Sigmoid colon (tissue), 3 donors: Measurements from ENCODE around the gene NDUFS8.

Experiments used
- POLR2A ChIP-seq, 2 donors: fragments of 450-650 bp; IDR thresholded peaks; one replicate each; pipeline ENCODE4 v1.6.1; 2016; ENCODE audit warnings: antibody characterized with exemption in 2 of 2, mild to moderate bottlenecking in 2 of 2, moderate library complexity in 2 of 2
- TF ChIP-seq, protein P1 (sequence below), 4 experiments: fragments of 450-650 bp in 3 of 4; fragments of 200-600 bp in 1 of 4; IDR thresholded peaks; one replicate each; pipeline ENCODE4 v1.5.1; 2016 to 2019; ENCODE audit warnings: antibody characterized with exemption in 4 of 4, mild to moderate bottlenecking in 3 of 4, moderate library complexity in 2 of 4

DNA sequence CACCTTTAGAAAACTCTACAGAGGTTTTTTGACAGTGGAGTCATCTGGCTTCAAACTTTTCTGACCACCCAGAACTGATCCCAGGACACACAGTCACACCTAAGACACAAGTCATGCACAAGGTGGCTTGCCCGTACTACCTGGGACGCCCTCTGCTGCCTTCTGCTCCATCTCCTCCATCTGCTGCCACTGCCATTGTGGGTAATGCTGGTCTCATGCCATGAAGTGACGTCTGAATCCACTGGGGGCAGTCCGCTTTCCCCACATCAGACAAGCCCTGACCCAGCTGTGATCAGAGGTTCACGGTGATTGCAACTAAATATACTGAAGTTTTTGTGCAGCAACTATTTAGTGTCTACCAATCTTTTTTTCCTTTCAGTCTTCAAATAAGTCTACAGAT, 5.4 kb upstream of the NDUFS8 start:
- TF ChIP-seq, protein P1, sequence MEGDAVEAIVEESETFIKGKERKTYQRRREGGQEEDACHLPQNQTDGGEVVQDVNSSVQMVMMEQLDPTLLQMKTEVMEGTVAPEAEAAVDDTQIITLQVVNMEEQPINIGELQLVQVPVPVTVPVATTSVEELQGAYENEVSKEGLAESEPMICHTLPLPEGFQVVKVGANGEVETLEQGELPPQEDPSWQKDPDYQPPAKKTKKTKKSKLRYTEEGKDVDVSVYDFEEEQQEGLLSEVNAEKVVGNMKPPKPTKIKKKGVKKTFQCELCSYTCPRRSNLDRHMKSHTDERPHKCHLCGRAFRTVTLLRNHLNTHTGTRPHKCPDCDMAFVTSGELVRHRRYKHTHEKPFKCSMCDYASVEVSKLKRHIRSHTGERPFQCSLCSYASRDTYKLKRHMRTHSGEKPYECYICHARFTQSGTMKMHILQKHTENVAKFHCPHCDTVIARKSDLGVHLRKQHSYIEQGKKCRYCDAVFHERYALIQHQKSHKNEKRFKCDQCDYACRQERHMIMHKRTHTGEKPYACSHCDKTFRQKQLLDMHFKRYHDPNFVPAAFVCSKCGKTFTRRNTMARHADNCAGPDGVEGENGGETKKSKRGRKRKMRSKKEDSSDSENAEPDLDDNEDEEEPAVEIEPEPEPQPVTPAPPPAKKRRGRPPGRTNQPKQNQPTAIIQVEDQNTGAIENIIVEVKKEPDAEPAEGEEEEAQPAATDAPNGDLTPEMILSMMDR (IDR thresholded peaks at IDR 0.05): no peak
- no peak for TF ChIP-seq POLR2A (IDR thresholded peaks at IDR 0.05)
